Measurements from ENCODE around the gene SPINK5.

Gene SPINK5

DNA sequence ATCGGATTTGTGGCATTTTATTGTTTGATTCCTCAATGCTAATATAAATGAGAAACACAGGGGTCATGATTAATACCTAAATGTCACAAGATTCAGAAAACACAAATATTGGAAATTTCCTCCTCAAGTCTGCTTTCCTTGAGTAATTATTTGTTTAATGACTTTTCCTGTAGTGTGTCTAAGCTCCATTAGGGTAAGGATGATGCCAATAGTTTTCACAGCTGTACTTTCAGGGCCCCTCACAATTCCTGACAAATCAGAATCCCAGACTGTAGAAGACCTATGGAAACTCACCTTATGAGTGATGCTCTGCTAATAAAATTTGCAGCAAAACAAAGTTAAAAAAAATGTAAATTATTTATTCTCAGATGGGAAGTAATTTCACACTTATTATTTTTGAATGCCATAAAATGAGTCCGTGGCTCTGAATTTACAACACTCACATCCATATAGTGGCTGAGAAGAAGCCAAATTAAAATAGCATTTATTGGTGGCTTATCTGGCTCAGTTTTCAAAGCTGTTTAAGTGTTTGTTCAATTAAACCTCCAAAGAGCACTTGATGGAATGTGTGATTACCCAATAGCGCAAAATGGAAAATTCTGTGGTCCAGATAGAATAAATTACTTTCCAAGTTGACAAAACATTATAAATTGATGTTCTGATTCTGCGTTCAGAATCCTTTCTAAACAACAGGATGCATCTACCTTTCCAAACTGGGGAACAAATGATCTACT lies 102.9 kb downstream of the SPINK5 start:
- Histone ChIP-seq H3K36me3 (ENCODE audit: control insufficient read depth, insufficient read depth, low read length) (no peaks in the 10 kb centered on the region), H3K9me3 (ENCODE audit: control insufficient read depth, low read length) (no peaks in the 10 kb centered on the region), H3K4me3 (ENCODE audit: insufficient read depth, low read depth, low read length, poor library complexity, severe bottlenecking) (no peak overlapping the region), H3K27me3 (replicated peaks; ENCODE audit: control insufficient read depth, insufficient read depth, low read length, poor library complexity, severe bottlenecking) (no peaks in the 10 kb centered on the region), H3K27ac (ENCODE audit: insufficient read depth, low read length, poor library complexity, severe bottlenecking) (no peak overlapping the region), H3K4me1 (ENCODE audit: control insufficient read depth, insufficient read depth, low read length, poor library complexity, severe bottlenecking) (no peaks in the 10 kb centered on the region)
- DNase-seq: no peak

GRCh38 chr5:148168246-148168645 lies 104.5 kb downstream of the SPINK5 start, which contains the start of gene SPINK14:
Gene SPINK14, plus strand, starts transcription at chr5:148168546. Its CDS starts 1,187 bp downstream, at chr5:148169733.
- Histone ChIP-seq H3K9me3 (ENCODE audit: control insufficient read depth, low read length) (no peaks in the 10 kb centered on the region), H3K27me3 (replicated peaks; ENCODE audit: control insufficient read depth, insufficient read depth, low read length, poor library complexity, severe bottlenecking) (no peaks in the 10 kb centered on the region), H3K4me3 (ENCODE audit: insufficient read depth, low read depth, low read length, poor library complexity, severe bottlenecking) (no peak within 1 kb of the TSS), H3K36me3 (ENCODE audit: control insufficient read depth, insufficient read depth, low read length) (no peaks in the 10 kb centered on the region), H3K27ac (ENCODE audit: insufficient read depth, low read length, poor library complexity, severe bottlenecking) (no peak within 1 kb of the TSS), H3K4me1 (ENCODE audit: control insufficient read depth, insufficient read depth, low read length, poor library complexity, severe bottlenecking) (no peaks in the 10 kb centered on the region)
- DNase-seq: no peak

DNA sequence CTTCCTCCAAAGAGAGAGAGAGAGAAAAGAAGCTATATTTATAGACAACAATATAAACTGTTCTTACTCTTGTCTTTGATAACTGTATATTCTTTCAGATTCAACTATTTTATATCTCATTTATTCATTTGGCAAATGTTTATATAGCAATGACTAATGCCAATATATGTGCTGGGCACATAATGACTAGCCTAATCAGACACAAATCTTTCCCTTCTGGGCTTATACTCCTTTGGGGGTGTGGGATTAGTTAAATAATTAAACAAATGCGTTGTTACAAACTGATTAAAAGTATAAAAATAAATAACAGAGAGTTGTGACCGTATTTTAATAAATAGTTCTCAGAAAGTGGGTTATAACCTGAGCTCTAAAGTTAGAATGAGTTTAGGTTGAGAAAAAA lies 108.6 kb downstream of the SPINK5 start:
- H3K9me3 ChIP-seq (ENCODE audit: control insufficient read depth, low read length): no peaks in the 10 kb centered on the region
- H3K27me3 ChIP-seq (replicated peaks; ENCODE audit: control insufficient read depth, insufficient read depth, low read length, poor library complexity, severe bottlenecking): no peaks in the 10 kb centered on the region
- no peak for DNase-seq
- no peaks in the 10 kb centered on the region for H3K4me1 ChIP-seq (ENCODE audit: control insufficient read depth, insufficient read depth, low read length, poor library complexity, severe bottlenecking)
- H3K4me3 ChIP-seq (ENCODE audit: insufficient read depth, low read depth, low read length, poor library complexity, severe bottlenecking): no peak overlapping the region
- H3K27ac ChIP-seq (ENCODE audit: insufficient read depth, low read length, poor library complexity, severe bottlenecking): no peak overlapping the region
- no peaks in the 10 kb centered on the region for H3K36me3 ChIP-seq (ENCODE audit: control insufficient read depth, insufficient read depth, low read length)

GRCh38 chr5:148176480-148176879 lies 112.7 kb downstream of the SPINK5 start:
- Histone ChIP-seq H3K27me3 (replicated peaks; ENCODE audit: control insufficient read depth, insufficient read depth, low read length, poor library complexity, severe bottlenecking) (no peaks in the 10 kb centered on the region), H3K9me3 (ENCODE audit: control insufficient read depth, low read length) (no peaks in the 10 kb centered on the region), H3K4me1 (ENCODE audit: control insufficient read depth, insufficient read depth, low read length, poor library complexity, severe bottlenecking) (no peaks in the 10 kb centered on the region), H3K4me3 (ENCODE audit: insufficient read depth, low read depth, low read length, poor library complexity, severe bottlenecking) (no peak overlapping the region), H3K36me3 (ENCODE audit: control insufficient read depth, insufficient read depth, low read length) (no peaks in the 10 kb centered on the region), H3K27ac (ENCODE audit: insufficient read depth, low read length, poor library complexity, severe bottlenecking) (no peak overlapping the region)
- DNase-seq: no peak

GRCh38 chr5:148177207-148177606 lies 113.4 kb downstream of the SPINK5 start:
- H3K36me3 ChIP-seq (ENCODE audit: control insufficient read depth, insufficient read depth, low read length): no peaks in the 10 kb centered on the region
- no peak overlapping the region for H3K4me3 ChIP-seq (ENCODE audit: insufficient read depth, low read depth, low read length, poor library complexity, severe bottlenecking)
- H3K9me3 ChIP-seq (ENCODE audit: control insufficient read depth, low read length): no peaks in the 10 kb centered on the region
- H3K4me1 ChIP-seq (ENCODE audit: control insufficient read depth, insufficient read depth, low read length, poor library complexity, severe bottlenecking): no peaks in the 10 kb centered on the region
- H3K27ac ChIP-seq (ENCODE audit: insufficient read depth, low read length, poor library complexity, severe bottlenecking): no peak overlapping the region
- DNase-seq: no peak
- H3K27me3 ChIP-seq (replicated peaks; ENCODE audit: control insufficient read depth, insufficient read depth, low read length, poor library complexity, severe bottlenecking): no peaks in the 10 kb centered on the region

DNA sequence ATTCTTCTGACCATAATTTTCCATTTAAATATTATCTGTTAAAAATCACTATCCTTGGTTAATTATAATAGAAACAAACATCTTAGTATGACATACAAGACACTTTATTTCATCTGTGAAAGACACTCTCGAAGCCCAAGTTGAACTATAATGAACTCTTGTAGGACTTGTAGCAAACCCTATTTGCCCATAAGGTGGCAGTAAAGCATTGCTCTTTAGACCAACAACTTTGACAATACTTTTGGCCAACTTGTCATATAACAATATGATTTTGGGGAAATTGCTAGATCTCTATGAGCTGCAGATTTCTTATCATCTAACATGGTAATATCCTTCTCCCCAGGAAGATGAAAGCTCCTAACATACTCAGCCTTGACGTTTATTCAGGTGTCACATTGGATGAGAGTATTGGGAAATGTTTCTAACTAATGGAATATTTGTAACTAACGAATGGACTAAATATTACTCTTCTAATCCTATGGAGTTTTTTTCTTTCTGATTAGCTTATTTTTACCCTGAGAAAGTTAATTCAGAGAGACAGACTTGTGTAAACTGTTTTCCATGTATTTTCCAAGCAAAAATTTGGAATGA lies 115.5 kb downstream of the SPINK5 start:
- H3K9me3 ChIP-seq (ENCODE audit: control insufficient read depth, low read length): no peaks in the 10 kb centered on the region
- no peaks in the 10 kb centered on the region for H3K27me3 ChIP-seq (replicated peaks; ENCODE audit: control insufficient read depth, insufficient read depth, low read length, poor library complexity, severe bottlenecking)
- no peaks in the 10 kb centered on the region for H3K36me3 ChIP-seq (ENCODE audit: control insufficient read depth, insufficient read depth, low read length)
- H3K4me3 ChIP-seq (ENCODE audit: insufficient read depth, low read depth, low read length, poor library complexity, severe bottlenecking): no peak overlapping the region
- H3K27ac ChIP-seq (ENCODE audit: insufficient read depth, low read length, poor library complexity, severe bottlenecking): no peak overlapping the region
- DNase-seq: no peak
- no peaks in the 10 kb centered on the region for H3K4me1 ChIP-seq (ENCODE audit: control insufficient read depth, insufficient read depth, low read length, poor library complexity, severe bottlenecking)

- no peaks in the 10 kb centered on the region for H3K27me3 ChIP-seq (replicated peaks; ENCODE audit: control insufficient read depth, insufficient read depth, low read length, poor library complexity, severe bottlenecking)
- no peaks in the 10 kb centered on the region for H3K4me1 ChIP-seq (ENCODE audit: control insufficient read depth, insufficient read depth, low read length, poor library complexity, severe bottlenecking)
- no peaks in the 10 kb centered on the region for H3K9me3 ChIP-seq (ENCODE audit: control insufficient read depth, low read length)
- no peaks in the 10 kb centered on the region for H3K36me3 ChIP-seq (ENCODE audit: control insufficient read depth, insufficient read depth, low read length)
- H3K4me3 ChIP-seq (ENCODE audit: insufficient read depth, low read depth, low read length, poor library complexity, severe bottlenecking): no peak overlapping the region
- DNase-seq: no peak
- H3K27ac ChIP-seq (ENCODE audit: insufficient read depth, low read length, poor library complexity, severe bottlenecking): no peak overlapping the region
Measured at GRCh38 chr5:148186248-148187003, 122.6 kb downstream of the SPINK5 start.

Data from effector memory CD4-positive, alpha-beta T cell (primary cell).